A673 (cell line): Measurements from ENCODE around the gene PFKM. TPM values are rescaled to one million over a fixed set of nuclear protein-coding genes. Genes with fewer than 3 reads are reported as not detected.

Source experiments
- BruUV-seq: library from RNA; stranded (reverse); fragments of 400-500 nt; replicated peaks from 2 replicates; lab custom pipeline; 2021; lab: Mats Ljungman, UMichigan
- CTCF ChIA-PET: fragments of 300-600 bp; sonication (Branson Sonifier 250); formaldehyde crosslinking; loops from one replicate; lab custom pipeline; 2022; ENCODE audit warnings: antibody characterized with exemption; lab: Charles Lee
- POLR2A ChIA-PET: fragments of 300-600 bp; sonication (Branson Sonifier 250); formaldehyde crosslinking; loops from one replicate; lab custom pipeline; 2022; ENCODE audit warnings: antibody characterized with exemption; ENCODE audit not compliant: low non-redundant PET; lab: Charles Lee
- DNase-seq: peaks from one replicate; pipeline ENCODE4 v3.0.0-alpha.2; 2015; ENCODE audit warnings: low spot score
- H3K27ac ChIP-seq: fragments of 200-600 bp; sonication (generic); 2 replicates; pipeline ENCODE4 v1.5.1; 2016; ENCODE audit warnings: mixed run types, low read depth, mild to moderate bottlenecking, mixed read lengths, antibody characterized with exemption, low read length; ENCODE audit not compliant: poor library complexity, severe bottlenecking
- H3K27me3 ChIP-seq: fragments of 200-600 bp; sonication (generic); replicated peaks from 2 replicates; pipeline ENCODE4 v1.6.1; 2017; ENCODE audit warnings: mixed run types, low read depth, mild to moderate bottlenecking, mixed read lengths, antibody characterized with exemption, low read length; ENCODE audit not compliant: insufficient read depth, poor library complexity
- H3K36me3 ChIP-seq: fragments of 200-600 bp; sonication (generic); 2 replicates; pipeline ENCODE4 v1.6.1; 2016; ENCODE audit warnings: mixed run types, mild to moderate bottlenecking, mixed read lengths, antibody characterized with exemption, low read length; ENCODE audit not compliant: insufficient read depth, poor library complexity, severe bottlenecking
- H3K4me1 ChIP-seq: fragments of 200-600 bp; sonication (generic); 2 replicates; pipeline ENCODE4 v1.6.1; 2017; ENCODE audit warnings: mixed run types, mild to moderate bottlenecking, mixed read lengths, antibody characterized with exemption, low read length; ENCODE audit not compliant: insufficient read depth, poor library complexity, severe bottlenecking
- H3K4me3 ChIP-seq: fragments of 200-600 bp; sonication (generic); 2 replicates; pipeline ENCODE4 v1.5.1; 2016; ENCODE audit warnings: low read depth, mixed run types, mild to moderate bottlenecking, mixed read lengths, low read length; ENCODE audit not compliant: poor library complexity, severe bottlenecking
- H3K9me3 ChIP-seq: fragments of 200-600 bp; sonication (generic); 2 replicates; pipeline ENCODE4 v1.6.1; 2016; ENCODE audit warnings: mixed run types, low read depth, mild to moderate bottlenecking, mixed read lengths, antibody characterized with exemption, low read length; ENCODE audit not compliant: poor library complexity, severe bottlenecking
- EZH2 ChIP-seq: fragments of 200-600 bp; sonication (generic); IDR thresholded peaks from 2 replicates; pipeline ENCODE4 v1.6.1; 2017; ENCODE audit warnings: borderline replicate concordance, low read depth, mild to moderate bottlenecking, mixed read lengths, antibody characterized with exemption, low read length; ENCODE audit not compliant: poor library complexity, severe bottlenecking
- intact Hi-C: fragments of 100-400 bp; cut with micrococcal nuclease; formaldehyde crosslinking; loops from one replicate; pipeline ENCODE4 v1.10.0; 2022; ENCODE audit not compliant: unreplicated experiment
- total RNA-seq: library from RNA; stranded (reverse); gene quantifications from 2 replicates; pipeline ENCODE4 v1.2.3, GENCODE V29; 2021
- TF ChIP-seq, protein P1 (sequence below): fragments of 300-800, 200-600 bp; sonication (generic); conservative IDR thresholded peaks from 2 replicates; pipeline ENCODE4 v1.5.1; 2017; ENCODE audit warnings: low read depth, mild to moderate bottlenecking, antibody characterized with exemption, low read length, moderate library complexity, mixed read lengths

Gene PFKM
- total RNA-seq, 1 experiment from 2014 or later, result 114 TPM

DNA sequence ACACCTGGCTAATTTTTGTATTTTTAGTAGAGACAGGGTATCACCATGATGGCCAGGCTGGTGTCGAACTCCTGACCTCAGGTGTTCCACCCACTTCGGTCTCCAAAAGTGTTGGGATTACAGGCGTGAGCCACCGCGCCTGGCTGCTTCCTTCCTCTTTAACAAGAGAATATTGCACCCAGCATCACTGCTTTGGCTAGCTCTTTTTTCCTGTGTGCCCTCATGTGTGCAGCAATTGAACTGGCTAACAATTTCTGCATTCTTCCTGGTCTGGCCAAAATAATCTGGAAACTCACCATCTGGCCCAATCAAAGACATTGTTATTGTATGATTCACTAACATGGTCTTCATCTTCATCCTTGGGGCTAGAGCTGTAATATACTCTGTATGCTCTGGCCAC, 40.9 kb downstream of the PFKM start:
- CTCF ChIA-PET, result no interaction called here

GRCh38 chr12:48160807-48161206, 41.6 kb downstream of the PFKM start:
- BruUV-seq, result no TSS peak
- Histone ChIP-seq H3K27ac (no peak overlapping the region), H3K27me3 (no peaks in the 10 kb centered on the region), H3K4me3 (no peak overlapping the region), H3K9me3 (no peaks in the 10 kb centered on the region), H3K4me1 (peaks cover 4% of the 10 kb centered on the region), H3K36me3 (no peaks in the 10 kb centered on the region)
- POLR2A ChIA-PET, result no interaction called here
- TF ChIP-seq, protein P1, sequence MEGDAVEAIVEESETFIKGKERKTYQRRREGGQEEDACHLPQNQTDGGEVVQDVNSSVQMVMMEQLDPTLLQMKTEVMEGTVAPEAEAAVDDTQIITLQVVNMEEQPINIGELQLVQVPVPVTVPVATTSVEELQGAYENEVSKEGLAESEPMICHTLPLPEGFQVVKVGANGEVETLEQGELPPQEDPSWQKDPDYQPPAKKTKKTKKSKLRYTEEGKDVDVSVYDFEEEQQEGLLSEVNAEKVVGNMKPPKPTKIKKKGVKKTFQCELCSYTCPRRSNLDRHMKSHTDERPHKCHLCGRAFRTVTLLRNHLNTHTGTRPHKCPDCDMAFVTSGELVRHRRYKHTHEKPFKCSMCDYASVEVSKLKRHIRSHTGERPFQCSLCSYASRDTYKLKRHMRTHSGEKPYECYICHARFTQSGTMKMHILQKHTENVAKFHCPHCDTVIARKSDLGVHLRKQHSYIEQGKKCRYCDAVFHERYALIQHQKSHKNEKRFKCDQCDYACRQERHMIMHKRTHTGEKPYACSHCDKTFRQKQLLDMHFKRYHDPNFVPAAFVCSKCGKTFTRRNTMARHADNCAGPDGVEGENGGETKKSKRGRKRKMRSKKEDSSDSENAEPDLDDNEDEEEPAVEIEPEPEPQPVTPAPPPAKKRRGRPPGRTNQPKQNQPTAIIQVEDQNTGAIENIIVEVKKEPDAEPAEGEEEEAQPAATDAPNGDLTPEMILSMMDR, result no peak
- TF ChIP-seq EZH2, result no peak
- CTCF ChIA-PET, result no interaction called here
- intact Hi-C loops, result loop anchor here (10.0 kb wide), 1 partner anchor 446 kb away; no protein-coding TSS in a partner anchor
- no peak for DNase-seq

More for the DNA sequence above, 40.9 kb downstream of the PFKM start:
- H3K36me3 ChIP-seq, result no peaks in the 10 kb centered on the region
- BruUV-seq, result no TSS peak
- H3K27ac ChIP-seq, result no peak overlapping the region
- no peak for DNase-seq
- intact Hi-C loops, result loop anchor here (10.0 kb wide), 1 partner anchor 445 kb away; no protein-coding TSS in a partner anchor
- no peak overlapping the region for H3K4me3 ChIP-seq
- no peak for TF ChIP-seq EZH2
- TF ChIP-seq, protein P1, result no peak
- no peaks in the 10 kb centered on the region for H3K9me3 ChIP-seq
- H3K4me1 ChIP-seq, result peaks cover 4% of the 10 kb centered on the region
- POLR2A ChIA-PET, result no interaction called here
- no peaks in the 10 kb centered on the region for H3K27me3 ChIP-seq

DNA sequence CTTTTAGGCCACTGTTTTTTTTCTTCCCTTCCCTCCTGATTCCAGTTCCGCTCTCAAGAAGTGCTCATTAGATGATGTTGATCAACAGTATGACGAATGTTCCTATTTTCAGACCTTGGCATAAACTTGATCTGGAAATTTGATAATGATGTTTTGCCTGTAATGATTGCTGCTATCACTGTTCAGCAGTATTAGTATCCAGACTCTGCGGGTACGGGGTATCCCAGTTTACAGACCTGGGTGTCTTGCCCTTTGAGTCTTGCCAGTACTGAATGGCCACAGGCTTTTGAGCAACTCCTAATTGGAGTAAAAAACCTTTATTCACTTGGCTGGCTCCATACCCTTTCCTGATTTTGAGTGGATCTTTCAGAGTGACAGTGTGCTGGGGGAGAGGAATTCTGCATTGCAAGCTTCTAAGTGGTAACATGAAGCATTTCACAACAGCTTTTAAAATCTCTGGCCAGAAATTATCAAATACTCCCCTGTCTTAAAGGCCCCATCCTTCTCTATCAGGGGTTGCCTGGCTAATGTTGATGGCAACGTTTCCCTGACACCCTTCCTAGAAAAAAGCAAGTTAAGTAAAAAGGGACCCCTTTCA, 44.1 kb downstream of the PFKM start:
- TF ChIP-seq, protein P1, result no peak
- no peak for TF ChIP-seq EZH2
- no peak for DNase-seq
- H3K27ac ChIP-seq, result no peak overlapping the region
- no peaks in the 10 kb centered on the region for H3K27me3 ChIP-seq
- ChIA-PET POLR2A (no interaction called here), CTCF (no interaction called here)
- no peaks in the 10 kb centered on the region for H3K4me1 ChIP-seq
- H3K4me3 ChIP-seq, result no peak overlapping the region
- no peaks in the 10 kb centered on the region for H3K9me3 ChIP-seq
- BruUV-seq, result no TSS peak
- intact Hi-C loops, result loop anchor here (10.0 kb wide), 1 partner anchor 448 kb away; no protein-coding TSS in a partner anchor
- no peaks in the 10 kb centered on the region for H3K36me3 ChIP-seq
